ENCODE measurements around the gene PTPN14.
A peak's percentile ranks its signal among the peaks of the same experiment; 100 is the strongest.

PTPN14 gene

DNA sequence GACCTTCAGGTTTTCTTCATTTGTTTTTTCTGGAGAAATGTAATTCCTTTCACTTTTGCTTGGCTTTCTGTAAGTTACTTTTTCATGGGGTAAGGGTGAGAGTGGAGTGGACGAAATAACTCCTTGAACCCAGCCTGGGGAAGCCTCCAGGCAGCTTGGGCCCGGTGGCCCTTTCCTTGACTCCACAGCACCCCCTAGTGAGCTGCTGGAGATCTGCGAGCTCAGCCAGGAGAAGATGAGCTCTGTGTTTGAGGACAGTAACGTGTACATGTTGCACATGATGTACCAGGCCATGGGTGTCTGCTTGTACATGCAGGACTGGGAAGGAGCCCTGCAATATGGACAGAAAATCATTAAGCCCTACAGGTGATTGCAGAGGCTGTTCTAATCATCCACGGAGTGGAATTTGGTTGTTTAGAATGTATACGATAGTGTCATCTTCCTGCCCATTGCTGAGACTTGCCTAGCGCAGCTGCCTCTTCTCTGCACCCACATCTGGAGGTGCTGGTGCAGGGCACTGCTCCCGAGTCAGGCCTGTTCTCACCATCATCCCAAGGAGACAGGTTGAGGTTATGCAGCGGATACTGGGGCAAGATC is 219.5 kb downstream of the PTPN14 start:
- DNase-seq (ENCODE audit: low spot score), result peak; percentile 64

DNA sequence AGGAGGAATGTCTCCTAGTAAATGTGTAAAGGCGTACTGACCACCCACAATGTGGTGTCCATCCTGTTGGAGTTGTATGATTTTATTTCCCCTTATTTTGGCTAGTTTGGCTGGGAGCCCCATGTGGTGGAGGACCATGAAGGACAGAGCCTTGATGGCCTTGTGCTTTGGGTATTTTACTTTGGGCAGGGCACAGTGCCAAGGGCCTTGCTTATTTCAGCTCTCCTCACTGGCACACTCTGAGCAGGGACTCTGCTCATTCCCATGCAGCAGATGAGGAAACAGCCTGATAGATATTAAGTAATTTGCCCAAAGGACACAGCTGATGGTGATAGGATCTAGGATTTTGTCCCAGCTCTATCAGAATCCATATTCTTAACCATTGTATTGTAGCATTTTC is 220.2 kb downstream of the PTPN14 start:
- DNase-seq (ENCODE audit: low spot score), result no peak

DNA sequence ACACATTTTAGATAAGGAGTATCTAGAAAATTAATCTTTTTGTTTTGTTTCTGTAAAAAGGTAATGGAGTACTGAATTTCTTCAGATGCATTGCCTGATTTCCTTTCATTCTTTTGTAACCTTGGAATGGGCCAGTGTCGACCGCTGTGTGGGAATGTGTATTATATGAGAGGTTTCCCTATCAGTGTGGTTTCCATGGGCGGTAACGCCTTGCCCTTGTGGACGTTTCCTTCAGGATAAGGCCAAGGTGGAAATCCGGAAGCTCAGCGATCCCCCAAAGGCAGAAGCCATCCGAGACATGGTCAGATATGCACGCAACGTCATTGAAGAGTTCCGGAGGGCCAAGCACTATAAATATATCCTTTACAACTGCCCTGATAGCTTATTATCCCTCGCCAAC is 220.7 kb downstream of the PTPN14 start:
- no peak for DNase-seq (ENCODE audit: low spot score)

DNA sequence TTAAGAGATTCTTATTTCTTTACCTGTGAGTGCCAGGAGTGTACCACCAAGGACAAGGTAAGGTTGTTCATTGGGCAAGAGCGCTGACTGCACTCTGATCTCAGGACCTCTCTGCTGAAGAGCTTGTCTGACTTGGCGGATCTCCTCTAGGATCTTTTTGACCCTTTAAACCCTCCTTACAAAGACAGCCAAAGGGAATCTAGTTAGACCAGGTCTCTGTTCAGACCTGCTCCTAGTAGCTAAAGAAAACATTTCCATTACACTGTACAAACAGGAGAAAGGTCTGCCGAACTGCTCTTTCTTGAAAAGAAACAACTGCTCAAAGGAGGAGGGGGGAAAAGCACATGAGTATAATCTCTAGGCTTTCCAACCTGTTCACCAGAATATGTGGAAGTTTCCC is 221.2 kb downstream of the PTPN14 start:
- no peak for DNase-seq (ENCODE audit: low spot score)

DNA sequence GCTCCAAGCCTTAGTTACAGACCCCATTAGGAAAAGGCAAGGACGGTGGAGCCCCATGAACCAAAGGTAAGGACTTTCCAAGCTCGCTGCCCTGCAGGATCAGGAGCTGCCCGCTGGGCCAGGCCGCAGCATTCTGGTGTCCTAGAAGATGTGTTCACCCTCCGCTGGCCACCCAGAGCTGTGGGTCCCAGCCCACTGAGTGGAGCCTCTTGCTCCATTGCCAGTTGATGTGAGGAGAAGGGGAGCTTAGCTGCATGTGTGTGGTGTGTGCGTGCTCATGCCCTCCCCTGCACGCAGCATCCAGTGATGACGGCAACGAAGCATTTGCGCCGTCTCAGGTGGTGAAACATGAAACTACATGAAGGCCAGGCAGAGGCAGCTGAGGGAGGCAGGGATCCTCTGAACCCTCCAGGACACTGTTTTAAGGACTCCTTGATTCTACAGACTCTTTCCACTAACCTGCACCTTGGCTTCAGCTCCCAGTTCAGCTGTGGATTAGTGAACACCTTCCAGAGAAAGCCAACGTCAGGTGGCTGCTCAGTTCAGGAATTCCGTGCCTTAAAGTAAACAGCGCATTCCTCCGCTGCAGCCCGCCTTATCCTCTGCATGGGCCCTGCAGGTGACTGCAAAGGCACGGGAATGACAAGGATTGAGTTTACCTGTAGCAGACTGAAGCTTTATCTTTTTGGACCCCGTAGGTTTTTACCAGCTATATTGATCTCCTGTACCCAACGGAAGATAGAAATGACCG is 221.8 kb downstream of the PTPN14 start:
- no peak for DNase-seq (ENCODE audit: low spot score)

DNA sequence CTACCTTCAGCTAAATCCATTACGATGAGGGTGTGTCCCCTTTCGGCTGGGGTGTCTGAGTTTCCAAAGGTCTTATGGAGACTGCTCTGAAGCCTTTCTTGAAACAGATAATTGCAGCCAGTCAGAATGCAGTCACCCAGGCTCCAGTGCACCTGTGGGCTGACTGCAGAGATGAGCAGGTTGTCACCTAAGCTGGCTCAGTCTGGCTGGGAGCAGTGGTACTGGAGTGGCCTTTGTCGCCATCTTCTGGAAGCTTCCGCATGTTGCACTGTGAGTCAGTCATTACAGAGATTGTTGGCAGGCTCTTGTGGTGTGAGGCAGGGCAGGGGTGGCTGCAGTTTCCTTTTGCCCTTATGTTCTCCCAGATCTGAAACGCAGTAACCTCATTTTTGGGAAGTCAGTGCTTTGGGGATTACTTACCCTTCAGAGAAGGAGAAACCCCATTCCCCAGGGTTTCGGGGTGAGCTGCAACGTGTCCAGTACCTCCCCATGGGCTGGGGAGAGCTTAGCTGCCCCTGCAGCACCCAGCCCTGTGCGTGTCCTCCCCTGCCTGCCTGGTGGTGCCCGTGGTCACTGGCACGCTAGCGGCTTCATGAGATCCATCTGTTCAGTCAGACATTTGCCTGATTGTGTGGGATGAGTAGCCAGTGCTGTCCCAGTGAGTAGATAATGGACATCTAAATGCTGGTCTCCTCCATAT is 222.5 kb downstream of the PTPN14 start:
- DNase-seq (ENCODE audit: low spot score), result peak; percentile 75

DNA sequence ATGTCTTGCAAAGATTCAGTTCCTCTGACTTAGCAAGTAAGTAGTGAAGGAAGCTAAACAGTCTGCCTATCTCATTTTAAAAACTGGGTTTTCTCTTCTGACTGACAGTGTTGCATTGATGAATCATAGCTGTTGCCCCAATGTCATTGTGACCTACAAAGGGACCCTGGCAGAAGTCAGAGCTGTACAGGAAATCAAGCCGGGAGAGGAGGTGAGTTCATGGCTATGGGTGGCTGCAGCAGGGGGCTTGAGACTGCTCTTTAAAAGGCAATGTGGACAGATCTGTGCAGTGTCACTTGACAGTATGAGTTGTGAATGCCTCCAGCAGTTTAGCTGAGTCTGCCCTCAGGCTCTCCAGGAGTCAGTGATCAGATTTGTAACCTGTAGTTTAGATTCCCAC is 223.9 kb downstream of the PTPN14 start:
- DNase-seq (ENCODE audit: low spot score), result no peak

DNA sequence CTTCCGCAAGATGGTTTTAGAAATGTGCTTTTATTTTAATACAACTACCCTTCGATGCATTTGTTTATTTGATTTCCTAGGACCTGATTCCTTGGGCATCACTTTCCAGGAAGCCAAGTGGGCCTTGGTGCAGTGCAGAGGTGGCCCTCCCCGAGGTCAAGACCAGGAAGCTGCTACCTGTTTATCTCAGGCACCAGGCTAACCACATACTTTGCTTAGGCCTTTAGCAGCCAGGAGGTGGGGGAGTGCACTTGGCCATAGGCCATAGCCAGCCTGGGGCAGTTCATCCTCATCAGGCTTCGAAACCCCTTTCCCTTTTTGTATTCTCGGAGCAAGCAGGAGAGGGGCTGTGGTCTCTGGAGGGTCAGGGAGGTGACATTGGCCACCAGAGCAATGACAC is 225.0 kb downstream of the PTPN14 start:
- no peak for DNase-seq (ENCODE audit: low spot score)

DNA sequence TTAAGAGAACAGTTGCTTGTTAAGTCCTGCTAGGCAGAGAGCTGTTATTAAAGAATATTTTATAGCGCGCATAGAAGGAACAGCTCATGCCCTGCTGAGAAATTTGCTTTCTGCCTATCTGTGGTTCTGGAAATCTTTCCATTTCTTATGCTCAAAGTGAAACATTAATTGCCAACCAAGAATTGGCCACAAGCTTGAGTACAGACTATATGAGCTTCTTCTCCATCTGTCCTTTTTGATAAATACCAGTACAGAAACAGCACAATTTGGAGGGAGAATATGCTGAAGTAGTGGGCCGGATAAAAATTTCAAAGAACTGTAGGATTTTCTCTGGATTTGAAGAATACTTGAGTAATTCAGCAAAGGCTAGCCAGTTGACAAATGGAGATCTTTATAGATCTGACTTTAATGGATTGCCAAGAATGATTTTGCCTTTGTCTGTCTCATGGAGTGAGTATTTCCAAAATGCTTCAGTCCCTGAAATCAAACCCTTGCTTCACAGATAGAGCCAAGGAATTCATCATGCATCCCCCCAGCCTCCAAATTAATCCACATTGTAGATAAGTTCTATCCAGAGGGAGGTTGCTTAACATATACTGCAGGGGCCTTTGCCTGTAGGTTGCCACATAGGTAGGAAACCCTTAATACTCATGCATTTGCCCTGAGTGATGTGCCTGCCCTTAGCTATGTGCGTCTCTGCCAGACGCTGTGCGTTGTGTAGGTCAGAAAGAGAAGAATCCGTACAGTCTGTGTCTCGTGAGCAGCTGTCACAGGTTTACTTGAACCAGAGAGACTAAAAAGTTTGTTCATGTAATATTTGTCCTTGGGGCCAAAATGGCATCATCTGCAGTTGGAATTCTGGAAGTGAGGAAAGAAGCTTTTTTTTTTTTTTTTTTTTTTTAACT is 226.3 kb downstream of the PTPN14 start:
- DNase-seq (ENCODE audit: low spot score), result no peak

DNA sequence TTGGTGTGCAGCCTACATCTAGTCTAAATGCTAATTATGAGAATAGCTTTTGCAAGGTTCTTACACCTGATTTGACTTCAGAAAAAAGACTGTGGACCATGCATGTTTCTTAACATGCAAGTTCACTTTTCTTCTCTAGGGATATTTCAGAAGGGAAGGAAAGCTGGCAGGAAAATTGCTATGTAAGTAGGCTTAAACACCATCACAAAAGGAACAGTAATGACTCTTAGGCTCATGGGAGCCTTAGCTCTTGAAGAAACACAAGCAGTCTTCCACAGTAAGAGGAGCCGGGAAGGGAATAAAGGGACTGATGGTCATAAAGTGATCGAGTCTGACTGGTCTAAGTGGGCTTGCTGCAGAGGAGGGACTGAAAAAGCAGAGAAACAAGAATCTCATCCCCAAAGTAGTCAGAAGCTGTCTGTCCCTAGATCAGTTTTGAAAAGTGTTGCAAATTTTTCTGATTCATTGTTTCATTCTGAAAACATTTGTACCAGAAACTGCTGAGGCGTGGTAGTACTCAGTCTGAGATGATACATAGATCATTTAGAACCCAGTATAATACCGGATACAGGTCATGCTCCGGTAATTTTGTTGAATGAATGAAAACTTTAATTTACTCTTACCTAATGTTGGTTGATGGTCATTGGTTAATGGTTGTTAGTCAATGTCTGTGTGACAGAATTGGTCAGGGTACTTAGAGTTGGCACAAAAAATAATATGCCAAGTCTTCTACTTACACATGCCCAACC is 229.5 kb downstream of the PTPN14 start:
- DNase-seq (ENCODE audit: low spot score), result no peak

DNA sequence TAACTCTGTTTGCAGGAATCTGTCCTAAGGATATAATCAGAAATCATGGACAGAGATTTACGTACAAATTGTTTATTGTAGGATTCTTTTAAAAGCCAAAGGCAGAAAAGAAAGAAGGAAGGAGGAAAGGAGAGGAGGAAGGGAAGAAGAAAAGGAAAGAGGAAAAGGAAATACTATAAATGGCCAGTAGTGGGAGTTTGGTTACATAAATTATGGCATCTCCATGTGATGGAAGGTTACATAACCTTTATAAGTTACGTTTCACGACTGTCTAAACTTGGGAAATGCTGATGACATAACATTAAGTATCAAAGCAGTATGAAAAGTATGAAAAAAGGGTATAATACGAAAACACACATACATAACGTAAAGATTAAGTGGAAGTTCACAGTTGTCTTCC is 231.5 kb downstream of the PTPN14 start:
- DNase-seq (ENCODE audit: low spot score), result no peak

DNA sequence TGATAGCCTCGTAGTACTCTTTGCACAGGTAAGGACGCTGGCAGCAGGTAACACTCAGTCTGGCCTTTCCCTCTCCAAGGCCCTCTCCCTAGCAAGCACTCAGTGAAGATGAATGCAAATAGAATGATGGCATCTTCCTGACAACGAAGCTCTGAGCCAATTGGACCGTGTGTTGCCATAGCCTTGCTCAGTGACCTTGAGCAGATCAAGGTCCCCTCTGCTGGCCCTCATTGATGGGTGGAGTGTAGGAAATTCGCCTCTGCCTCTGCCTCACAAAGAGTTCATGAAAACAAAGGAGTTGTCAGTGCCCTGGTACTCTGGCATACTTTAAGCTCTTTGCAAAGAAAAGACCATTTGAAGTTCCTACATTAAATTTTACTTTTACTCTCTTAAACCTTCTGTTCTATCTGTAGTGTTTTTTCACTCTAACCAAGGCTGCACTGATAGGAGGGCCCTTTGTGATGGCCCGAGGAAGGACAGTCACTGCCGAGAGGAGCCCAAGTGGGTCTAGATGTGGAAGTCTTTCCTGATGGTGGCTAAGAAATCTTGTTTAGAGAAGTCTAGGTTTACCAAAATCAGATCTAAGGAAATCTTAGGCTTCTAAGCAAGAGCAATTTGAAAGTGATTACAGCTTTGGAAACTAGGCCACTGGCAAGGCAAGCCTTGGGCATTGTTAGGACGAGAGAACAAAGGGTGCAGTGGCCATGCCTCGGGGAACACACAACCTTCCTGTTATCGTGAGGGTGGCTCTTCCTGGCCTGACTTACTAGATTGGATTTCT is 232.3 kb downstream of the PTPN14 start:
- DNase-seq (ENCODE audit: low spot score), result no peak

DNA sequence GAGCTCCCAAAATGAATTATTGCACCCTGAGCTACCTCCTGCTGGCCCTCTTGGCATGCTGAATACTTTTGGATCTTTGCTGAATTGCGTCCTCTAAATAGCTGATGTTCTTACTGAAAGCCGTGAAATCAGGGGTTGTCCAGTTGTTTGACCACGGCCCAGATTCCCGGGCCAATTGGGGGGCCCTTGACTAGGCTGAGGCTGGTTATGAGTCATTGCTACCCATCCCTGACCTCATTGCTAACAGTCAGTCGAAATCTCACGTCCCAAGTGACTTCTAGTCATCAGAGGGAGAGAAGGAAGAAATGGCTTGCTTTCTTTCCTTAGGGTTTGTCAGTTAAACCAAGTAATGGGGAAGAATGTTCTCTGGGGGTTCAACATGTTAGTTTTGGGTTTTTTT is 233.0 kb downstream of the PTPN14 start:
- no peak for DNase-seq (ENCODE audit: low spot score)

DNA sequence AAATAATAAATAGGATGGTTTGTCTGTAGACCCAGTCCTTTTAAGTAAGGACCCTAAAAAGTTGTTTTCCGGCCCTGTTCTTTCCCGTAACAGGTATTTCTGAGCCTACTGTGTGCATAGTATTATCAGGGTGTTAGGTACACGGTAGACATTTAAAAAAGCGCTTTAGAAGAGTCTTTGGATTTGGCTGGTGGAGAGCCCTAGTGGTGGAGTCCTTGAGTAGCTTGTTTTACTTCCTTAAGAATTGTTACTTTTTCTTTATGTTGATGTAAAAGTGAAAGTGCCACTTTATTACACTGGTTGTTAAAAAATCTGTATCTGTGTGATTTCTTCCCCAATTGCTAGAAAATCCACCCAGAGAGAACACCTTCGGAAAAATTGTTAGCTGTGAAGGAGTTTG is 233.7 kb downstream of the PTPN14 start:
- DNase-seq (ENCODE audit: low spot score), result no peak

DNA sequence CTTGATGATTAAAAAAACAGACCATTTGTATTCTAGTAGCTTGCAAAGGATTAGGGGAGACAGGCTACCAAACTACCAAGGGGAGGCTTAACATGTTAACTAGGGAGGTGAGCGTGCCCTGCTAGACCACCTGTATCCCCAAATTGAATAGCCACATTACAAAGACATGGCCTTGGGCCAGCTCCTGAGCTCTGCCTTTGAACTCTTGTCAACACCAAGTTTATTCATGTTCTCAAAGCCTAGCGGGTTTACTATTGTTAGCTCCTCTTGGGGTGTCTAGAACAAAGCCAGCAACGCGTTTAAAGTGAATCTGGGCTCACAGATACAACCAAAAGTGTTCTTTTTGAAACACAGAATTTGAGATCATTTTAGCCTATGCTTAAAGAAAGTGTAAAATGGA is 234.1 kb downstream of the PTPN14 start:
- DNase-seq (ENCODE audit: low spot score), result no peak

DNA sequence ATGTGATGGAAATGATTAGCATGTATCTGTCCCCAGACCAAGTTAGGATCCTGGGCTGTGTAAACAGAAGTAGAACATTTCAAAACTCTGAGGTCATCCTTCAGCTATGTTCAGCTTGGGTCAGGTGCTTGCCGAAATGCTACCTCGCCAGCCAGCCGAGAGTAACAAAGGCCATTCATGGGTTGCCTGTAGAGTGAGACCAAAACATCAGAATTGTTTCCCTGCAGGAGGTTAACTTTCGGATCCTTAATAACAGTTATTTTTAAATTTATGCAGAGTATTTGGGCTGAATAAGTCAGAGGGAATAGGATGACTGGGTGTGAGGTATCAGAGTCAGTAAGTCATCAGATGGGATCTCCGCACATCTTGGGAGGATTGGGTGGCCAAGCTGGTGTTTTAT is 234.8 kb downstream of the PTPN14 start:
- no peak for DNase-seq (ENCODE audit: low spot score)

DNA sequence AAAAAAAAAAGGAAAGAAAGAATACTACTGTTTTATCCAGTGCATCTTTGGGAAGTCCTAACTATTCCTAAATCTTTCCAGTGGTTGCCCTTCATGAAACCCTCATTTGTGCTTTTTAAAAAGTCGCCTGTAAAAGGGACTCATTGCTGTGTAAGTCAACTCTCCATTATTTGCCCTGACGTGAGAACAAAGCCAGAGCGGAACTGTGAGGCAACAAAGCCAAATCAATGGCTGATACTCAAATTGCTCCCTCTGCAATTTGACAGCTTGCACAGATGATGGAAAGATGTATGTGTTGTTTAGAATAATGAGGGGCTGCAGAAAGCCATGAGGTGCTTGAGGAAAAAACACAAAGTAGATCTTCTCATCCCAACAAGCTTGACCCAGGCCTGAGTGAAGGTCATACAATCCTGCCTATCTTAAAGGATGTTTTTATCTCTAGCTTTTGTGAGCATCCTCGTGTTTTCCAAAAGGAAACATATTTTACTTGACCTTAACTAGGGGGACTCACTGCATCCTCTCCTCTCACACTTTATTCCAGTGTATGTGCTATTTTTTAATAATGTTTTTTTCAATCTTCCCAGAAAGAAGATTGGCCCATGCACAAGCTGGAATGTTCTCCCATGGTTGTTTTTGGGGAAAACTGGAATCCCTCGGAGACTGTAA is 237.1 kb downstream of the PTPN14 start:
- no peak for DNase-seq (ENCODE audit: low spot score)

DNA sequence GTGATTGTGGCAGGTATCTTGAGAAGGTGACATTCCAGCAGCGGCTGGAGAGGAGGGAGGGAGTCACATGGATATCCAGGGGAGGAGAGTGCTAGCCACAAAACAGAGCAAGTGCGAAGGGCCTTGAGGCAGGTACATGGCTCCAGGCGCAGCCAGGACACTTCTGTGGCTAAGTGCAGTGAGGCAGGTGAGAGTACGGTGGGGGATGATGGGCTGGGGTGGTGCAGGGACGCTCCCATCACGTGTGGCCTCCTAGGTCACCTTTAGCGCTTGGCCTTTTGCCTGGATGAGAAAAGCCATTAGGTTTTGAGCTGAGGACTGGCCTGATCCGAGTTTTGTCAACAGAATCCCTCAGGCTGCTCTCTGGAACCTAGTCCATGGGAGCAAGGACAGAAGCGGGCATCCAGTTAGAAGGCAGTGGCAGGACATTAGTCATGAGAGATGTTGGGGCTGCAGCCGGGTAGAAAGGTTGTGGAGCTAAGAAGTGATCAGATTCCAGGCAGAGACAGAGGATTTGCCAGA is 238.8 kb downstream of the PTPN14 start:
- DNase-seq (ENCODE audit: low spot score), result no peak

DNA sequence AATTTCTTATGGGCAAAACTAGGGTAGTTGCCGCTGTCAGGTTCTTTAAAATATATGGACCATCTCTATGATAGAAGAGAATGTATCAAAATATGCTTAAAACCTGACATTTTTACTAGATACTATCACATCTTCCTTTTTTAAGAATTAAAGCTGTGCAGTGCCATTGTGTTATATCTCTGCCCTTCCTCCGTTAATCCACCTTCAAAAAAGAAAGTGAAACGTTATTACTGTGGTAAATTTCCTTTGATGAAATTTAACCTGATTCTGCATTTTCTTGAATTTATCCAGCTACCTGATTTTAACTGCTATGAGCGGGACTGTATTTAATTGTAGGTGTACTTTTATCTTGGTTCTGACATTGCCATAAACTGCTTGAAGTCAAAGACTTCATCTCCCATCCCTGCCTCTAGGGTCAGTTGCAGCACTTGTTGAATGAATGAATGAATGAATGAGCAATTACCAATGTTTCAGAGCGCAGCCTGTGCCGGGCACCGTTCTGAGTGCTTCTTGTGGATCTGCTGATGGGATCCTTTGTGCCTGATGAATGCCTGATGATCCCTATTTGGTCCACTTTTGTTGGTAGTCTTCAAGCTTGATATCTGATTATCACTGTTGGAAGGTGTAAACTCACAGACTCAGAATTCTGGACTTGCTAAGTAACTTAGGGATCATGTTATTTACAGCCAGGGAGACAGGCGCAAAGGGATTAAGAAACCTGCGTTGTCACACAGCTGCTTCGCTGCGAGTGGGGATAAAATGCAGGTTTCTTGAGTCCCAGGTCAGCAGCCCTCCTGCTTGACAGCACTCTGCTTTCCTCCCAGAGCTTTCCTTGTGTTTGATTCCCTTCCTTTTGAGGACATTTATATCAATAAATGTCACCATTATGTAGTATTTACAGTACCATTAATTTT is 240.4 kb downstream of the PTPN14 start:
- DNase-seq (ENCODE audit: low spot score), result no peak

Data from HuH-7 (cell line).